H1 (cell line): ENCODE measurements around the gene ZNF813. TPM values are rescaled to one million over a fixed set of nuclear protein-coding genes. Genes with fewer than 3 reads are reported as not detected.

ENCODE experiments used
- CTCF ChIA-PET: fragments of 300-600 bp; sonication (Branson Sonifier 250); formaldehyde crosslinking; loops from one replicate; lab custom pipeline; 2021; ENCODE audit not compliant: partially characterized antibody; lab: Charles Lee
- POLR2A ChIA-PET: fragments of 300-600 bp; sonication (Branson Sonifier 250); formaldehyde crosslinking; loops from one replicate; lab custom pipeline; 2021; ENCODE audit warnings: inconsistent platforms; ENCODE audit not compliant: partially characterized antibody; lab: Charles Lee
- DNase-seq, 2 experiments: peaks; one replicate each; pipeline versions ENCODE4 v3.0.0 to v3.0.0-alpha.2; 2010 to 2022; ENCODE audit warnings: low spot score in 2 of 2, low read depth in 1 of 2, mixed read lengths in 1 of 2
- FAIRE-seq: peaks from 2 replicates; lab custom pipeline; 2011; peaks lifted over from hg19 to GRCh38; lab: Jason Lieb, UNC
- H2AFZ ChIP-seq: 2 replicates; pipeline ENCODE4 v1.8.1; 2012; ENCODE audit warnings: low read length, inconsistent platforms
- H2AK5ac ChIP-seq: 2 replicates; pipeline ENCODE4 v1.6.1; 2013; ENCODE audit warnings: low read depth, low read length
- H2BK120ac ChIP-seq: replicated peaks from 2 replicates; pipeline ENCODE3; 2013; ENCODE audit warnings: low read depth, low read length, inconsistent platforms
- H2BK12ac ChIP-seq: 2 replicates; pipeline ENCODE4 v1.6.1; 2013; ENCODE audit warnings: low read depth, low read length
- H2BK15ac ChIP-seq: 2 replicates; pipeline ENCODE4 v1.6.1; 2013; ENCODE audit warnings: low read length
- H2BK20ac ChIP-seq: 2 replicates; pipeline ENCODE4 v1.6.1; 2013; ENCODE audit warnings: low read length
- H2BK5ac ChIP-seq: 2 replicates; pipeline ENCODE4 v1.6.1; 2013; ENCODE audit warnings: low read depth, low read length
- H3K14ac ChIP-seq: 2 replicates; pipeline ENCODE4 v1.6.1; 2013; ENCODE audit warnings: inconsistent platforms; ENCODE audit not compliant: insufficient read length
- H3K18ac ChIP-seq: 2 replicates; pipeline ENCODE4 v1.6.1; 2013; ENCODE audit warnings: low read length; ENCODE audit errors: extremely low read depth
- H3K23ac ChIP-seq: 2 replicates; pipeline ENCODE4 v1.6.1; 2013; ENCODE audit warnings: inconsistent platforms; ENCODE audit not compliant: insufficient read length
- H3K23me2 ChIP-seq: 2 replicates; pipeline ENCODE4 v1.6.1; 2013; ENCODE audit warnings: low read depth, low read length
- H3K27ac ChIP-seq: 2 replicates; pipeline ENCODE4 v1.6.1; 2011; ENCODE audit warnings: low read depth, low read length, inconsistent platforms
- H3K27me3 ChIP-seq, 4 experiments: replicated peaks in 1 of 4; 1 replicate in 1 of 4; 2 replicates in 3 of 4; pipeline versions ENCODE4 v1.6.1 to v1.8.1; 2011 to 2013; ENCODE audit warnings: low read length in 3 of 4, mild to moderate bottlenecking in 3 of 4, inconsistent platforms in 2 of 4, mixed read lengths in 2 of 4, moderate library complexity in 1 of 4; ENCODE audit not compliant: control insufficient read depth in 3 of 4, insufficient read depth in 3 of 4; ENCODE audit errors: extremely low read depth in 1 of 4
- H3K36me3 ChIP-seq, 4 experiments: 2 replicates each; pipeline versions ENCODE4 v1.6.1 to v1.8.1; 2011 to 2013; ENCODE audit warnings: mild to moderate bottlenecking in 4 of 4, low read length in 3 of 4, moderate library complexity in 2 of 4, control low read depth in 1 of 4, inconsistent platforms in 1 of 4; ENCODE audit not compliant: insufficient read depth in 4 of 4, control insufficient read depth in 2 of 4
- H3K4ac ChIP-seq: replicated peaks from 2 replicates; pipeline ENCODE3; 2013; ENCODE audit warnings: low read length, low read depth, mixed read lengths, inconsistent platforms; ENCODE audit not compliant: insufficient read length
- H3K4me1 ChIP-seq, 4 experiments: replicated peaks in 1 of 4; 1 replicate in 1 of 4; 2 replicates in 3 of 4; pipeline versions ENCODE4 v1.6.1 to v1.8.1; 2011 to 2013; ENCODE audit warnings: low read length in 3 of 4, inconsistent platforms in 2 of 4, mixed read lengths in 1 of 4; ENCODE audit not compliant: insufficient read depth in 4 of 4, control insufficient read depth in 3 of 4
- H3K4me2 ChIP-seq, 2 experiments: 2 replicates each; pipeline versions ENCODE4 v1.6.1 to v1.8.1; 2011 to 2013; ENCODE audit warnings: low read depth in 2 of 2, low read length in 2 of 2, control low read depth in 1 of 2, inconsistent platforms in 1 of 2, mild to moderate bottlenecking in 1 of 2; ENCODE audit not compliant: insufficient read depth in 1 of 2
- H3K4me3 ChIP-seq, 4 experiments: fragments of 200-600, 300-600 bp in 1 of 4; sonication (generic), shearing (Covaris generic), sonication (Bioruptor Twin) in 1 of 4; 2 replicates each; pipeline versions ENCODE4 v1.5.1 to v1.8.1; 2011 to 2016; ENCODE audit warnings: low read length in 4 of 4, low read depth in 3 of 4, control low read depth in 2 of 4, inconsistent platforms in 2 of 4, mild to moderate bottlenecking in 2 of 4, mixed read lengths in 1 of 4, moderate library complexity in 1 of 4; ENCODE audit not compliant: insufficient read depth in 2 of 4; ENCODE audit errors: extremely low read depth in 1 of 4
- H3K56ac ChIP-seq: replicated peaks from 2 replicates; pipeline ENCODE3; 2013; ENCODE audit warnings: low read depth, mild to moderate bottlenecking, mixed read lengths, low read length, inconsistent platforms; ENCODE audit not compliant: insufficient read length
- H3K79me1 ChIP-seq: 2 replicates; pipeline ENCODE4 v1.6.1; 2013; ENCODE audit warnings: low read depth, low read length, control low read depth
- H3K79me2 ChIP-seq, 2 experiments: 2 replicates each; pipeline versions ENCODE4 v1.6.1 to v1.8.1; 2012 to 2013; ENCODE audit warnings: low read length in 2 of 2, mild to moderate bottlenecking in 2 of 2, inconsistent platforms in 1 of 2; ENCODE audit not compliant: insufficient read depth in 2 of 2, control insufficient read depth in 1 of 2
- H3K9ac ChIP-seq, 4 experiments: replicated peaks in 1 of 4; 1 replicate in 1 of 4; 2 replicates in 3 of 4; pipeline versions ENCODE4 v1.6.1 to v1.8.1; 2011 to 2013; ENCODE audit warnings: low read depth in 3 of 4, low read length in 3 of 4, control low read depth in 2 of 4, mild to moderate bottlenecking in 2 of 4, moderate library complexity in 2 of 4, inconsistent platforms in 1 of 4; ENCODE audit errors: extremely low read depth in 1 of 4
- H3K9me3 ChIP-seq, 2 experiments: 2 replicates each; pipeline versions ENCODE4 v1.6.1 to v1.8.1; 2012 to 2013; ENCODE audit warnings: mild to moderate bottlenecking in 2 of 2, moderate library complexity in 2 of 2, control low read depth in 1 of 2, inconsistent platforms in 1 of 2, low read depth in 1 of 2, low read length in 1 of 2, mixed read lengths in 1 of 2; ENCODE audit not compliant: insufficient read depth in 2 of 2
- H4K20me1 ChIP-seq, 2 experiments: replicated peaks in 1 of 2; 2 replicates each; pipeline versions ENCODE3 to v1.8.1; 2011 to 2013; ENCODE audit warnings: inconsistent platforms in 2 of 2, low read length in 2 of 2, mild to moderate bottlenecking in 1 of 2; ENCODE audit not compliant: insufficient read depth in 2 of 2, control insufficient read depth in 1 of 2
- H4K5ac ChIP-seq: 2 replicates; pipeline ENCODE4 v1.6.1; 2013; ENCODE audit warnings: low read length, low read depth, mixed read lengths, inconsistent platforms; ENCODE audit not compliant: insufficient read length
- H4K8ac ChIP-seq: 2 replicates; pipeline ENCODE4 v1.8.0; 2013; ENCODE audit warnings: mild to moderate bottlenecking, moderate library complexity, low read length, inconsistent platforms; ENCODE audit not compliant: insufficient read depth; ENCODE audit errors: extremely low read depth
- H4K91ac ChIP-seq: replicated peaks from 2 replicates; pipeline ENCODE3; 2013; ENCODE audit warnings: low read length, mixed read lengths, inconsistent platforms; ENCODE audit not compliant: insufficient read length
- ASH2L ChIP-seq: fragments of 200-600, 300-600 bp; sonication (generic); IDR thresholded peaks from one replicate; pipeline ENCODE4 v1.7.1; 2017; ENCODE audit warnings: low read length
- BCL11A ChIP-seq, 2 experiments: IDR thresholded peaks; one replicate each; pipeline ENCODE4 v1.6.1; 2011; ENCODE audit warnings: low read depth in 2 of 2, low read length in 2 of 2, mild to moderate bottlenecking in 2 of 2
- KDM5A ChIP-seq: fragments of 200-600 bp; IDR thresholded peaks from 2 replicates; pipeline ENCODE4 v1.7.1; 2012; ENCODE audit warnings: mild to moderate bottlenecking, low read length, inconsistent platforms, mixed read lengths
- RBBP5 ChIP-seq: IDR thresholded peaks from 2 replicates; pipeline ENCODE4 v1.7.1; 2012; ENCODE audit warnings: low read depth, mild to moderate bottlenecking, inconsistent platforms, low read length, moderate library complexity, borderline replicate concordance
- RXRA ChIP-seq: IDR thresholded peaks from 2 replicates; pipeline ENCODE4 v1.6.1; 2011; ENCODE audit warnings: low read depth, mild to moderate bottlenecking, low read length, moderate library complexity; ENCODE audit not compliant: insufficient read depth
- TAF1 ChIP-seq: IDR thresholded peaks from 2 replicates; pipeline ENCODE4 v1.6.1; 2011; ENCODE audit warnings: mild to moderate bottlenecking, low read depth, low read length
- ZNF274 ChIP-seq: IDR thresholded peaks from 2 replicates; pipeline ENCODE4 v1.7.0; 2012; ENCODE audit warnings: low read length, borderline replicate concordance; ENCODE audit errors: extremely low read depth
- WGBS, 2 experiments: shearing (Covaris generic) in 1 of 2; methylation state at CpG; one replicate each; pipeline versions ENCODE4 v1.1.6 to v1.1.7; 2013 to 2015; ENCODE audit warnings: low lambda C conversion rate in 2 of 2, mixed read lengths in 2 of 2, inconsistent platforms in 1 of 2, low coverage in 1 of 2, missing lambda C conversion rate in 1 of 2; ENCODE audit not compliant: insufficient replicate concordance in 2 of 2, insufficient coverage in 1 of 2, insufficient read length in 1 of 2; ENCODE audit errors: extremely low coverage in 1 of 2, missing lambda C conversion rate in 1 of 2; 5-methylcytosine and 5-hydroxymethylcytosine counted together
- polyA plus RNA-seq, 7 experiments: library from polyadenylated mRNA; depleted of rRNA in 3 of 7; stranded (reverse) in 5 of 7; unstranded in 2 of 7; fragments of >200 nt in 5 of 7; fragments of 200-250 nt in 2 of 7; gene quantifications; 1 replicate in 5 of 7; 2 replicates in 1 of 7; 4 replicates in 1 of 7; pipeline versions ENCODE4 v1.2.1 to v1.2.3, GENCODE V29; 2011 to 2013; ENCODE audit warnings: missing spikeins in 2 of 7, mixed read lengths in 2 of 7
- total RNA-seq: library from RNA; stranded (reverse); fragmentation: NEBNext Ultra II Directional; extraction: Animal tissue kit (Norgen Biotek cat#: 25700); gene quantifications from 2 replicates; pipeline ENCODE4 v1.2.1, GENCODE V29; 2021
- TF ChIP-seq, protein P1 (sequence below): IDR thresholded peaks from 2 replicates; pipeline ENCODE4 v1.6.1; 2012; ENCODE audit warnings: low read length, inconsistent platforms

The ZNF813 gene
- total and polyA plus RNA-seq, 2 of the 8 experiments (the other 6 are each of a cell fraction or from before 2014, with no cell fraction given), result 2.9 to 22.1 TPM

GRCh38 chr19:53517114-53517741, 49.7 kb downstream of the ZNF813 start:
- Histone ChIP-seq H2AFZ (no peak overlapping the region), H4K20me1 (peaks cover 0 to 5% of the 10 kb centered on the region in 2 experiments), H2BK120ac (no peak overlapping the region), H3K23me2 (peaks cover 9% of the 10 kb centered on the region), H3K79me2 (peaks cover 6 to 13% of the 10 kb centered on the region in 2 experiments; a peak in 3 of 4 replicates), H3K79me1 (peaks cover 3% of the 10 kb centered on the region; the same call in 1 of the 2 replicates), H3K4me3 (no peak overlapping the region), H3K9me3 (no peaks in the 10 kb centered on the region), H2BK15ac (no peak overlapping the region), H3K9ac (no peak overlapping the region), H2BK20ac (no peak overlapping the region), H2BK12ac (no peak overlapping the region), H2BK5ac (no peak overlapping the region), H3K27ac (no peak overlapping the region), H3K27me3 (peaks cover 0 to 3% (median 1%) of the 10 kb centered on the region in 4 experiments; a peak in 2 of 7 replicates), H3K4me2 (no peak overlapping the region), H4K8ac (no peak overlapping the region), H3K56ac (no peak overlapping the region), H3K18ac (no peak overlapping the region), H3K14ac (no peak overlapping the region), H2AK5ac (no peak overlapping the region), H4K5ac (no peak overlapping the region), H4K91ac (no peak overlapping the region), H3K23ac (no peak overlapping the region), H3K4me1 (peaks cover 0 to 9% (median 2%) of the 10 kb centered on the region in 4 experiments; a peak in 4 of 7 replicates), H3K4ac (no peak overlapping the region)
- WGBS, 2 experiments, result 84% methylated on average over 5 of the region's 5 CpGs; no CpG with 5 or more reads in 1 of the 2 experiments
- no peak for FAIRE-seq
- CTCF ChIA-PET, result interaction anchor here (0.9 to 1.0 kb wide), 3 partner anchors 10 to 327 kb away, joined by 3 read pairs; no protein-coding TSS in a partner anchor
- POLR2A ChIA-PET, result no interaction called here
- TF ChIP-seq ASH2L (no peak), BCL11A (IDR thresholded peaks at IDR 0.05; ENCODE audit: low read depth in 2 of 2, low read length in 2 of 2) (no peak), RBBP5 (no peak), TAF1 (no peak), ZNF274 (no peak), KDM5A (no peak), RXRA (no peak)
- TF ChIP-seq, protein P1, sequence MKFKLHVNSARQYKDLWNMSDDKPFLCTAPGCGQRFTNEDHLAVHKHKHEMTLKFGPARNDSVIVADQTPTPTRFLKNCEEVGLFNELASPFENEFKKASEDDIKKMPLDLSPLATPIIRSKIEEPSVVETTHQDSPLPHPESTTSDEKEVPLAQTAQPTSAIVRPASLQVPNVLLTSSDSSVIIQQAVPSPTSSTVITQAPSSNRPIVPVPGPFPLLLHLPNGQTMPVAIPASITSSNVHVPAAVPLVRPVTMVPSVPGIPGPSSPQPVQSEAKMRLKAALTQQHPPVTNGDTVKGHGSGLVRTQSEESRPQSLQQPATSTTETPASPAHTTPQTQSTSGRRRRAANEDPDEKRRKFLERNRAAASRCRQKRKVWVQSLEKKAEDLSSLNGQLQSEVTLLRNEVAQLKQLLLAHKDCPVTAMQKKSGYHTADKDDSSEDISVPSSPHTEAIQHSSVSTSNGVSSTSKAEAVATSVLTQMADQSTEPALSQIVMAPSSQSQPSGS, result no peak
- TF ChIP-seq, all 59 proteins: peak for 0
- no peaks in the 10 kb centered on the region; a peak in 1 of 8 replicates for H3K36me3 ChIP-seq
- DNase-seq, result no peak
